SHP77 (cell line): Measurements from ENCODE around the gene ZNF365.
"Not testable (repeated sequence)": the region's sequence is repeated elsewhere in the genome, so short reads cannot be mapped to it uniquely, and the experiment has no call there.

Experiments used
- DNase-seq, 2 experiments: peaks; one replicate each; lab custom pipeline; 2025; lab: John Stamatoyannopoulos, UW

The ZNF365 gene

DNA sequence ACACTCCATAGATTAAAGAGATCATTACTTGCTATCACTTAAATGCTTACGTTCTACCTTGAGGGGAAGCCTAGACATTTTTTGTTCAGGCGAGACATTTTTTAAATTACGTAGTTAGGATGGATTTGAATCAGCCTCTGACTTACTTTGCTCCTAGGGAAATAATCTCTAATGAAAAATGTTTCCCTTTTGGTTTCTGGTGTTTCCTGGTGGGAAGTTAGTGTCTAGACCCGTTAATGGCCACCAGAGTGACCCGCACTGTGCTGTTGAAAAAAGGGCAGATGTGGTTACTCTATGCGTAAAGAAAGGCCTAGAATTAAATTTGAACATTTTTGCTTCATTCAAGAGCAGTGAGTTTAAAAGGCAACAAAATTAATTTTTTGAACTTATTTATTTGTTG is 3.8 kb downstream of the ZNF365 start:
- DNase-seq = no peak

GRCh38 chr10:62378877-62379276 is 4.7 kb downstream of the ZNF365 start:
- DNase-seq = not testable (repeated sequence)

- no peak for DNase-seq
Observed at GRCh38 chr10:62379394-62379793, 5.2 kb downstream of the ZNF365 start.

DNA sequence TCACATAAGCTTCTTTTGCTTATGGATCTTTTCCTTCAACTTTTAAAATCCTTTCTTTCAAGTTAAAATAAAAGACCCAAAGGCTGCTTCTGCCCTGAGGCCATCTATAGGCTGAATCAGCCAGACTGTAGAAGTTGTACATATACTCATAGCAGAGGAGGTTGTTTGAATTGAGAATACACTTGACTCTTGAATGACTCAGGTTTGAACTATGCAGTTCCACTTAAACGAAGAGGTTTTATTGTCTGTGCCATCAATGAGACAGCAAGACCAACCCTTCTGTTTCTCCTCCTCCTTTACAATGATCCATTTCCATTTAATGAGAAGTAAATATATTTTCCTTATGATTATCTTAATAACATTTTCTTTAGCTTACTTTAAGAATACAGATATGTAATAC is 5.8 kb downstream of the ZNF365 start:
- no peak for DNase-seq

DNA sequence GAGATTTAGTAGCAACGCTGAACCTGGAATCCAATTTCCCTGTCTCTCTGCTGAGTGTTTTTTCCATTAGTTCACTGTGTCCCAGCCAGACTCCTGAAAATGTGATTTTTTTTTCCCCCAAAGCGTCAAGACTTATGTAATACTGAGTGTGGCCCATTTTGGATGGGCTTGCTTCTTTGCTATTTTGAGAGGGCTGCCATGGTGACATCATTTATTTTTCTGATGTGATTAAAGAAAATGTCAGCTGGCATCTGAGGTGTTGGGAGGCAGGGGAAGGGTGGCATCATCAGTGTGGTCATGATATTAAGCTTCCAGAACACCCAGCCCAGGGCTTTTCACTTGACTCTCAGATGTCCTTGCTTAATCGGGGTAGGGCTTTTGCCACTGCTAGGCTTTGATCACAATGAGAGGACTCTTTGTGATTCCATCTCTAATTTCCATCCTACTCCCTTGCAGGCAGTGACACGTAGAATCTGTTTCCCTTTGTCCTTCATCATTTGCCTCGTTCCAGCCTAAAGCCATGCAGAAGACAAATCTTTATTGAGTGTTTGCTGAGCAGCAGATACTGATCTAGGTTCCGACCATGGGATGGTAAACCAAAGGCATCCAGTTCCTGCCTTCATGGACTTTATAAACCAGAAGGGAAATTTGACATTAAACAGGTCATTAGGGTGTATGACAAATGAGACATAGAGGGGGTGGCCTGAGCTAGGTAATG is 7.4 kb downstream of the ZNF365 start:
- DNase-seq = no peak

DNA sequence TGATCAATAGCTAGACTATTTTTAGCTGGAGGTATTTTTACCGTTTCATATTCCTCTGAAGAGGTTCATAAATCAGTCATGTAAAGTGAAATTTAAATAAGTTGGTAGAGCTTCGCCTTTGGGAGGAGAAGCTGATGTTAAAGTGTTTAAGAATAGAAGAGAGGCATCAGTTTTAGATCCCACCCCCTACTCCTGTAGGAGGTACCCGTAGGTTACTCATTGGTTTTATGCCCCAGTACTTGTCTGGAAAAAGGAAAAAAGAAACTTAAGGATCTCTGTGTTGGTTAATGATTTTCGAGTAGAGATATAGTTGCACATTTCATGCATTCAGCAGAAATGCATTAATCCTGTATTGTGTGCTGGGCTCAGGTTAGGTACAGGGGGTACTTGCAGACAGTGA is 8.7 kb downstream of the ZNF365 start:
- no peak for DNase-seq

DNA sequence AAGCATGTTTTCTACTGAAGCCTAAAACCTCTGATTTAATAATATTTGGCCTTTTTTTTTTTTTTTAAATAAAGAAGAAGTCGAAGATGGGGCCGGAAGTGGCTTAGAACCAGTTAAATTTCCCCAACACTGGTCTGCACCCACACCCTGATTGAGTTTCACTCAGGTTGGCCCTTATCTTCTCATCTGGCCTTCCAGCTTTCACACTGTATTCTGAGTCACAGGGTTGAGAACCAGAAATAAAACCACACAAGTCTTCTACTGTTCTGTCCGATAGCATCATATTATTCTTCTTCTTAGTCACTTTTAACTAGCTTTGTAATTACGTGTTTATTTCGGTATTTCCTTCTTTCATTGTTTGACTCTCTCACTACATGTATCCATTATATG is 9.9 kb downstream of the ZNF365 start:
- DNase-seq = no peak

GRCh38 chr10:62384447-62385081 is 10.4 kb downstream of the ZNF365 start:
- DNase-seq = no peak

GRCh38 chr10:62386356-62387320 is 12.5 kb downstream of the ZNF365 start:
- no peak for DNase-seq

- no peak for DNase-seq
Observed at GRCh38 chr10:62388328-62388727, 14.2 kb downstream of the ZNF365 start.

DNA sequence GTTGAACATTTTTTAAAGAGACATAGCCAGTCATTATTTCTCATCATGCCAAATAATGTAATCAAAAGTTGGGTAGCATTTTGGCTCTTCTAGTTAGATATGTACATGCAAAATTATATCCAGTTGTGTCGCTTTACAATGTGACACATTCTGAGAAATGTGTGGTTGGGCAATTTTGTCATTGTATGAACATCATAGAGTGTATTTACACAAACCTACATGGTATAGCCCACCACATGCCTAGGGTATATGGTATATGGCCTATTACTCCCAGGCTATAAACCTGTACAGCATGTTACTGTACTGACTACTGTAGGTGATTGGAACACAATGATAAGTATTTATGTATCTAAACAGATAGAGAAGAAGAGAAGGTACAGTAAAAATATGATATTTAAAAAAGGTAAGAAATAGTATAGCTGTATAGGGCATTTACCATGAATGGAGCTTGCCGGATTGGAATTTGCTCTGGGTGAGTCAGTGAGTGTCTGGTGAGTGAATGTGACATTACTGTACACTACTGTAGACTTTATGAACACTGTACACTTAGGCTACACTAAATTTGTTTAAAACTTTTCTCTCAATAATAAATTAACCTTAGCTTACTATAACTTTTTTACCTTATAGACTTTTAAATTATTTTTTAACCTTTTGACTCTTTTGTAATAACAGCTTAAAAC is 16.5 kb downstream of the ZNF365 start:
- DNase-seq = no peak

- DNase-seq = no peak
Observed at GRCh38 chr10:62393237-62393636, 19.1 kb downstream of the ZNF365 start.

GRCh38 chr10:62394556-62395018 is 20.4 kb downstream of the ZNF365 start:
- no peak for DNase-seq

- DNase-seq = no peak
Observed at GRCh38 chr10:62395892-62396291, 21.7 kb downstream of the ZNF365 start.

- no peak for DNase-seq
Observed at GRCh38 chr10:62396864-62397263, 22.7 kb downstream of the ZNF365 start.

DNA sequence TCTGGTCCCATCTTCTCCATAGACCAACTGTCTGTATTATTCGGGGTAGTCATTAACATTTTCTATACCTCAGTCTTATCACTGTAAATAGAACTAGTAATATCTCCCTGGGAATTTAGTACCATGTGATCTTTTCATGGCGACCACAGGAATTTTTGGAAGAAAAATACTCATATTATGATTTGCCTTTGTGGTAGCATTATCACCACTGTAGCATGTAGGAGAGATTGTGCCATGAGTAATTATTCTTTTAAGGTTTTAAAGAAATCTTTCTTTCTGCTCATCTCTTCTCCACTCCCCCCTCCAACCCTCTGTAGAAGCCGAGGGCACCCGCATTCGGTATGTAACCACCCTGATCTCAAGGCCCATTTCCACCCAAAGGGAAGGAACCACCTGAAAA is 25.0 kb downstream of the ZNF365 start:
- no peak for DNase-seq

DNA sequence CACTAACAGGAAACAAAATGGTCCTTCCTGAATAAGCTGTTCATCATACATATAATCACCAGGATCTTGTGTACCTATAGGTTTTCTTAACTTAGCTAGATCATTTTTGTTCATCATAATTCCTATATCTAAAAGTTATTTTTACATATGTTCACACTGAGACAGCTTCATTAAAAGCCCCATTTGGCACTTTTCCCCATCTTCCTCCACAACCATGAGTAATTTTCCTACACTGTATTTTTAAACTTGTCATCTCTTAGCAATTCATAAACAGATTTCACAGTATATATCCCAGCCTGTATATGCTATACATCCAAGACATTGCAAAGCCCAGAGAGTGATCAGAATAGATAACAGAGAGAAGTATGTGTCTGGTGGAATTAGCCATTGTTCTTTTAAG is 28.3 kb downstream of the ZNF365 start:
- no peak for DNase-seq

DNA sequence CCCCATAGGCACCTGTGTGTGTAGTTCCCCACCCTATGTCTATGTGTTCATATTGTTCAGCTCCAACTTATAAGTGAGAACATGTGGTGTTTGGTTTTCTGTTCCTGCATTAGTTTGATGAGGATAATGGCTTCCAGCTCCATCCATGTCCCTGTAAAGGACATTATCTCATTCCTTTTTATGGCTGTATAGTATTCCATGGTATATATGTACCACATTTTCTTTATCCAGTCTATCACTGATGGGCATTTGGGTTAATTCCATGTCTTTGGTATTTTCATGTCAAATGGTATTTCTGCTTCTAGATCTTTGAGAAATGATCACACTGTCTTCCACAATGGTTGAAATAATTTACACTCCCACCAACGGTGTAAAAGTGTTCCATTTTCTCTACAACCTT is 36.4 kb downstream of the ZNF365 start:
- DNase-seq = not testable (repeated sequence)

DNA sequence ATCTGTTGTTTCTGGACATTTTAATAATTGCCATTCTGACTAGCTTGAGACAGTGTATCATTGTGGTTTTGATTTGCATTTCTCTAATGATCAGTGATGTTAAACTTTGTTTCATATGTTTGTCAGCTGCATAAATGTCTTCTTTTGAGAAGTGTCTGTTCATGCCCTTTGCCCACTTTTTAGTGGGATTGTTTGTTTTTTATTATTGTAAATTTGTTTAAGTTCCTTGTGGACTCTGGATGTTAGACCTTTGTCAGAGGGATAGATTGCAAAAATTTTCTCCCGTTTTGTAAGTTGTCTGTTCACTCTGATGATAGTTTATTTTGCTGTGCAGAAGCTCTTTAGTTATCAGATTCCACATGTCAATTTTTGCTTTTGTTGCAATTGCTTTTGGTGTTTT is 36.8 kb downstream of the ZNF365 start:
- not testable (repeated sequence) for DNase-seq

GRCh38 chr10:62413048-62413447 is 38.9 kb downstream of the ZNF365 start:
- no peak for DNase-seq

GRCh38 chr10:62413652-62414051 is 39.5 kb downstream of the ZNF365 start:
- no peak for DNase-seq

- no peak for DNase-seq
Observed at GRCh38 chr10:62414359-62414758, 40.2 kb downstream of the ZNF365 start.
